Esophagus squamous epithelium (tissue), 4 donors: Measurements from ENCODE around the gene DIP2A.

Source experiments
- POLR2A ChIP-seq, 4 donors: fragments of 450-650 bp; IDR thresholded peaks; one replicate each; pipeline ENCODE4 v1.6.1; 2017; ENCODE audit warnings: antibody characterized with exemption in 4 of 4, mild to moderate bottlenecking in 4 of 4, moderate library complexity in 3 of 4
- TF ChIP-seq, protein P1 (sequence below), 6 experiments: fragments of 450-650 bp in 4 of 6; fragments of 200-600 bp in 2 of 6; sonication (generic) in 2 of 6; IDR thresholded peaks; one replicate each; pipeline ENCODE4 v1.5.1; 2016 to 2019; ENCODE audit warnings: antibody characterized with exemption in 6 of 6, mild to moderate bottlenecking in 4 of 6, moderate library complexity in 4 of 6

DNA sequence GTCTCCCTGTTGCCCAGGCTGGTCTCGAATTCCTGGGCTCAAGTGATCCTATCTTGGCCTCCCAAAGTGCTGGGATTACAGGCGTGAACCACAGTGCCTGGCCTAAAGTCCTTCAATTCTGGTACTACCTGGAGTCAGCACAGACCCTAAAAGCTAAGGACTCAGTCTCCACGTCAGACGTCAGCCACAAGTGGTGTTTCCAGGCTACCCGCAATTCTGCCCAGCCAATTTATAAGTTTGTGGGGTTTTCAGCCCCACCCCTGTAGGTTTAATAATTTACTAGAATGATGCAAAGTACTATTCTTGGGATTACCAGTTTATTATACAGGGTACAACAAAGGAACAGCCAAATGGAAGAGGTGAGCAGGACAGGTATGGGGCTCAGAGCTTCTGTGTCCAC lies 10.6 kb upstream of the DIP2A start:
- TF ChIP-seq, protein P1, sequence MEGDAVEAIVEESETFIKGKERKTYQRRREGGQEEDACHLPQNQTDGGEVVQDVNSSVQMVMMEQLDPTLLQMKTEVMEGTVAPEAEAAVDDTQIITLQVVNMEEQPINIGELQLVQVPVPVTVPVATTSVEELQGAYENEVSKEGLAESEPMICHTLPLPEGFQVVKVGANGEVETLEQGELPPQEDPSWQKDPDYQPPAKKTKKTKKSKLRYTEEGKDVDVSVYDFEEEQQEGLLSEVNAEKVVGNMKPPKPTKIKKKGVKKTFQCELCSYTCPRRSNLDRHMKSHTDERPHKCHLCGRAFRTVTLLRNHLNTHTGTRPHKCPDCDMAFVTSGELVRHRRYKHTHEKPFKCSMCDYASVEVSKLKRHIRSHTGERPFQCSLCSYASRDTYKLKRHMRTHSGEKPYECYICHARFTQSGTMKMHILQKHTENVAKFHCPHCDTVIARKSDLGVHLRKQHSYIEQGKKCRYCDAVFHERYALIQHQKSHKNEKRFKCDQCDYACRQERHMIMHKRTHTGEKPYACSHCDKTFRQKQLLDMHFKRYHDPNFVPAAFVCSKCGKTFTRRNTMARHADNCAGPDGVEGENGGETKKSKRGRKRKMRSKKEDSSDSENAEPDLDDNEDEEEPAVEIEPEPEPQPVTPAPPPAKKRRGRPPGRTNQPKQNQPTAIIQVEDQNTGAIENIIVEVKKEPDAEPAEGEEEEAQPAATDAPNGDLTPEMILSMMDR (IDR thresholded peaks at IDR 0.05), result no peak
- no peak for TF ChIP-seq POLR2A (IDR thresholded peaks at IDR 0.05)
